ENCODE data around the gene ISG15.

ISG15 gene

GRCh38 chr1:1050577-1051052 is 37.3 kb downstream of the ISG15 start:
- no peak for TF ChIP-seq CTCF (IDR thresholded peaks at IDR 0.05; ENCODE audit: control insufficient read depth, insufficient read depth, low read depth, low read length, missing control alignments)
- no peak for DNase-seq (ENCODE audit: low read depth)
- no peak overlapping the region for H3K4me3 ChIP-seq (ENCODE audit: control insufficient read depth, low read depth, low read length)

- no peak for TF ChIP-seq CTCF (IDR thresholded peaks at IDR 0.05; ENCODE audit: control insufficient read depth, insufficient read depth, low read depth, low read length, missing control alignments)
- no peak overlapping the region for H3K4me3 ChIP-seq (ENCODE audit: control insufficient read depth, low read depth, low read length)
- no peak for DNase-seq (ENCODE audit: low read depth)
Measured at GRCh38 chr1:1051127-1051810, 38.0 kb downstream of the ISG15 start.

- no peak for TF ChIP-seq CTCF (IDR thresholded peaks at IDR 0.05; ENCODE audit: control insufficient read depth, insufficient read depth, low read depth, low read length, missing control alignments)
- DNase-seq (ENCODE audit: low read depth), result no peak
Measured at GRCh38 chr1:1052003-1052840, 38.9 kb downstream of the ISG15 start.

GRCh38 chr1:1053022-1053421 is 39.7 kb downstream of the ISG15 start:
- no peak for TF ChIP-seq CTCF (IDR thresholded peaks at IDR 0.05; ENCODE audit: control insufficient read depth, insufficient read depth, low read depth, low read length, missing control alignments)
- DNase-seq (ENCODE audit: low read depth), result no peak
- H3K4me3 ChIP-seq (ENCODE audit: control insufficient read depth, low read depth, low read length), result no peak overlapping the region

More at GRCh38 chr1:1052003-1052840, 38.9 kb downstream of the ISG15 start:
- H3K4me3 ChIP-seq (ENCODE audit: control insufficient read depth, low read depth, low read length), result no peak overlapping the region

- no peak for DNase-seq (ENCODE audit: low read depth)
- H3K4me3 ChIP-seq (ENCODE audit: control insufficient read depth, low read depth, low read length), result no peak overlapping the region
- TF ChIP-seq CTCF (IDR thresholded peaks at IDR 0.05; ENCODE audit: control insufficient read depth, insufficient read depth, low read depth, low read length, missing control alignments), result no peak
Measured at GRCh38 chr1:1053682-1054081, 40.4 kb downstream of the ISG15 start.

- no peak overlapping the region for H3K4me3 ChIP-seq (ENCODE audit: control insufficient read depth, low read depth, low read length)
Measured at GRCh38 chr1:1054099-1054700, 40.9 kb downstream of the ISG15 start.

More at GRCh38 chr1:1054099-1054700, 40.9 kb downstream of the ISG15 start:
- DNase-seq (ENCODE audit: low read depth), result no peak
- TF ChIP-seq CTCF (IDR thresholded peaks at IDR 0.05; ENCODE audit: control insufficient read depth, insufficient read depth, low read depth, low read length, missing control alignments), result no peak
